Muscle of back (tissue), 11 donors: ENCODE results near the gene MDM4. TPM values are rescaled to one million over a fixed set of nuclear protein-coding genes. Genes with fewer than 3 reads are reported as not detected.
"Not testable (repeated sequence)": the region's sequence is repeated elsewhere in the genome, so short reads cannot be mapped to it uniquely, and the experiment has no call there.

ENCODE experiments used
- DNase-seq, 3 donors: peaks; one replicate each; pipeline versions ENCODE4 v3.0.0 to v3.0.0-alpha.2; 2013
- polyA plus RNA-seq, 10 donors: library from polyadenylated mRNA; unstranded; fragments of 120-200 nt; gene quantifications; one replicate each; pipeline ENCODE4 v1.2.1, GENCODE V29; 2013; ENCODE audit not compliant: insufficient read length in 10 of 10

The MDM4 gene
- polyA plus RNA-seq, 10 donors, result 11.2 to 55.5 (median 22.1) TPM

- DNase-seq, result no peak
Measured at GRCh38 chr1:204509186-204509635, 7.0 kb upstream of the MDM4 start.

GRCh38 chr1:204511366-204511765 lies 4.8 kb upstream of the MDM4 start:
- no peak for DNase-seq

- no peak for DNase-seq
Measured at GRCh38 chr1:204513117-204513716, 3.0 kb upstream of the MDM4 start.

- DNase-seq, result no peak
Measured at GRCh38 chr1:204514828-204515227, 1.4 kb upstream of the MDM4 start.

- not testable (repeated sequence) for DNase-seq
Measured at GRCh38 chr1:204517382-204517781, 1.2 kb downstream of the MDM4 start.

GRCh38 chr1:204520834-204521709 lies 4.9 kb downstream of the MDM4 start:
- DNase-seq, result no peak

- not testable (repeated sequence) for DNase-seq
Measured at GRCh38 chr1:204521941-204522521, 5.8 kb downstream of the MDM4 start.

- DNase-seq, result no peak
Measured at GRCh38 chr1:204523605-204524215, 7.5 kb downstream of the MDM4 start.

GRCh38 chr1:204524986-204525385 lies 8.8 kb downstream of the MDM4 start:
- no peak for DNase-seq

GRCh38 chr1:204528241-204528640 lies 12.0 kb downstream of the MDM4 start:
- no peak for DNase-seq

GRCh38 chr1:204528677-204529076 lies 12.5 kb downstream of the MDM4 start:
- no peak for DNase-seq

GRCh38 chr1:204529371-204529895 lies 13.2 kb downstream of the MDM4 start:
- DNase-seq, result no peak

GRCh38 chr1:204530932-204531331 lies 14.7 kb downstream of the MDM4 start:
- no peak for DNase-seq

GRCh38 chr1:204532832-204533231 lies 16.6 kb downstream of the MDM4 start:
- no peak for DNase-seq

GRCh38 chr1:204541626-204542025 lies 25.4 kb downstream of the MDM4 start:
- DNase-seq, result no peak

GRCh38 chr1:204544321-204544720 lies 28.1 kb downstream of the MDM4 start:
- DNase-seq, result no peak

GRCh38 chr1:204545202-204545601 lies 29.0 kb downstream of the MDM4 start:
- no peak for DNase-seq

- no peak for DNase-seq
Measured at GRCh38 chr1:204545881-204546280, 29.7 kb downstream of the MDM4 start.

GRCh38 chr1:204548265-204548664 lies 32.1 kb downstream of the MDM4 start:
- no peak for DNase-seq

- no peak for DNase-seq
Measured at GRCh38 chr1:204549313-204549712, 33.1 kb downstream of the MDM4 start.

- no peak for DNase-seq
Measured at GRCh38 chr1:204550926-204551325, 34.7 kb downstream of the MDM4 start.

- no peak for DNase-seq
Measured at GRCh38 chr1:204556458-204557052, 40.3 kb downstream of the MDM4 start.
